Pancreas (tissue), 10 donors: ENCODE measurements around the gene LIG1. TPM values are rescaled to one million over a fixed set of nuclear protein-coding genes. Genes with fewer than 3 reads are reported as not detected.

Source experiments
- ATAC-seq, 4 donors: fragments of 200-7000 bp; cut with Tn5 transposase; one replicate each; pipeline versions ENCODE4 v1.8.0 to v1.9.1; 2020; ENCODE audit warnings: mild to moderate bottlenecking in 4 of 4, moderate library complexity in 4 of 4
- DNase-seq, 6 donors: peaks; one replicate each; pipeline ENCODE4 v3.0.0-alpha.2; 2020
- FAIRE-seq: peaks from 2 replicates; lab custom pipeline; 2012; peaks lifted over from hg19 to GRCh38; lab: Jason Lieb, UNC
- H3K27ac ChIP-seq, 4 donors: fragments of 200-600 bp; sonication (generic); 1 replicate in 3 of 4; 2 replicates in 1 of 4; pipeline versions ENCODE4 v1.5.0 to v1.8.0; 2020
- H3K27me3 ChIP-seq, 4 donors: fragments of 200-600 bp; one replicate each; pipeline ENCODE4 v1.8.0; 2021
- H3K36me3 ChIP-seq, 3 donors: fragments of 200-600 bp; sonication (generic) in 1 of 3; one replicate each; pipeline versions ENCODE4 v1.5.0 to v1.8.0; 2020 to 2021
- H3K4me1 ChIP-seq, 3 donors: fragments of 200-600 bp; one replicate each; pipeline ENCODE4 v1.8.0; 2021
- H3K4me3 ChIP-seq, 4 donors: fragments of 200-600 bp; sonication (generic) in 2 of 4; one replicate each; pipeline versions ENCODE4 v1.5.0 to v1.8.0; 2020 to 2021
- H3K9me3 ChIP-seq, 4 donors: fragments of 200-600 bp; one replicate each; pipeline ENCODE4 v1.8.0; 2021
- CTCF ChIP-seq, 4 donors: fragments of 200-600 bp; sonication (generic) in 3 of 4; IDR thresholded peaks; one replicate each; pipeline versions ENCODE4 v1.5.0 to v1.8.0; 2021; ENCODE audit warnings: antibody characterized with exemption in 4 of 4
- WGBS, 2 donors: extraction: QIAGEN DNeasy Blood & Tissue Kit; methylation state at CpG; one replicate each; pipeline ENCODE4 v1.1.7; 2013; 5-methylcytosine and 5-hydroxymethylcytosine counted together
- intact Hi-C, 3 donors: fragments of 100-400 bp; cut with DNase I; formaldehyde crosslinking; loops; one replicate each; pipeline versions ENCODE4 v1.11.1 to v1.14.2; 2022
- polyA plus RNA-seq, 2 donors: library from polyadenylated mRNA; stranded (reverse); fragments of 200-250 nt; gene quantifications; one replicate each; pipeline ENCODE4 v1.2.3, GENCODE V29; 2013
- total RNA-seq, 6 donors: library from RNA; stranded (reverse); fragmentation: NEBNext Ultra II Directional in 4 of 6; extraction: Animal tissue kit (Norgen Biotek cat#: 25700) in 4 of 6; gene quantifications; one replicate each; pipeline versions ENCODE4 v1.2.1 to v1.2.4, GENCODE V29; 2021 to 2023
- donor health status: healthy with polysubstance abuse.
- donor health status: DM: no; HTN: no; CAD: no; lungs with moderate emphysema.
- donor health status: DM: no; HTN: no; CAD: no.
- donor health status: control.
- donor health status: control.
- donor health status: Bipolar disorder and iron deficiency.
- donor health status: DM: yes; HTN: yes; CAD: no.
- donor health status: DM: no; HTN: no; CAD: no.
- donor health status: DM: no; HTN: no; CAD: no.
- donor health status: DM: yes; HTN: yes; CAD: no.

LIG1 gene
- total and polyA plus RNA-seq, 8 donors: 10.1 to 78.8 (median 21.0) TPM

GRCh38 chr19:48069435-48069834, 100.7 kb downstream of the LIG1 start:
- no peak for ATAC-seq
- WGBS, 2 donors: 53 to 65% methylated on average over 2 of the region's 2 CpGs
- no peak overlapping the region for H3K27ac ChIP-seq
- no peak for FAIRE-seq
- no peaks in the 10 kb centered on the region for H3K36me3 ChIP-seq
- TF ChIP-seq CTCF (IDR thresholded peaks at IDR 0.05): no peak
- no peak overlapping the region for H3K4me3 ChIP-seq
- H3K4me1 ChIP-seq: no peaks in the 10 kb centered on the region
- H3K27me3 ChIP-seq: no peaks in the 10 kb centered on the region
- intact Hi-C loops: loop anchor here in 1 of 3 donors (2.0 kb wide), 1 partner anchor 21 kb away; no protein-coding TSS in a partner anchor
- no peak for DNase-seq
- no peaks in the 10 kb centered on the region for H3K9me3 ChIP-seq

Other genes starting within 250 kb of the LIG1 start
- gene BSPH1, start 178.2 kb downstream of the LIG1 start, total RNA-seq: not detected
- not detected for gene BSPH1, start 178.2 kb downstream of the LIG1 start, polyA plus RNA-seq
- not detected for gene ELSPBP1, start 175.7 kb downstream of the LIG1 start, total RNA-seq
- gene ELSPBP1, start 175.7 kb downstream of the LIG1 start, polyA plus RNA-seq: not detected
- not detected for gene CABP5, start 126.3 kb downstream of the LIG1 start, total RNA-seq
- not detected for gene CABP5, start 126.3 kb downstream of the LIG1 start, polyA plus RNA-seq
- gene PLA2G4C, start 59.5 kb downstream of the LIG1 start, total RNA-seq: 10 to 100 TPM in 3 of 6 donors, 1 to 10 TPM in 3; 2.9 to 13.6 (median 9.0) TPM
- 10 to 100 TPM; 14.9 to 21.7 TPM for gene PLA2G4C, start 59.5 kb downstream of the LIG1 start, polyA plus RNA-seq
- gene ZSWIM9, start 336 bp upstream of the LIG1 start, total RNA-seq: 1 to 10 TPM; 2.8 to 5.9 (median 4.0) TPM
- 1 to 10 TPM; 3.1 to 4.3 TPM for gene ZSWIM9, start 336 bp upstream of the LIG1 start, polyA plus RNA-seq
- gene CARD8, start 85.6 kb upstream of the LIG1 start, total RNA-seq: 10 to 100 TPM in 5 of 6 donors, 1 to 10 TPM in 1; 8.6 to 26.0 (median 15.1) TPM
- gene CARD8, start 85.6 kb upstream of the LIG1 start, polyA plus RNA-seq: 10 to 100 TPM; 19.4 to 19.8 TPM
- gene ZNF114, start 99.7 kb upstream of the LIG1 start, total RNA-seq: 1 to 10 TPM in 3 of 6 donors, under 1 TPM in 3; 0.16 to 2.0 (median 0.94) TPM
- under 1 TPM; 0.30 to 0.70 TPM for gene ZNF114, start 99.7 kb upstream of the LIG1 start, polyA plus RNA-seq
- 10 to 100 TPM in 2 of 6 donors, 1 to 10 TPM in 4; 2.5 to 14.9 (median 6.4) TPM for gene EMP3, start 155.2 kb upstream of the LIG1 start, total RNA-seq
- gene EMP3, start 155.2 kb upstream of the LIG1 start, polyA plus RNA-seq: 10 to 100 TPM; 17.6 to 23.8 TPM
- gene TMEM143, start 193.6 kb upstream of the LIG1 start, total RNA-seq: 1 to 10 TPM; 3.3 to 7.3 (median 4.4) TPM
- gene TMEM143, start 193.6 kb upstream of the LIG1 start, polyA plus RNA-seq: 10 to 100 TPM in 1 of 2 donors, 1 to 10 TPM in 1; 8.0 to 11.2 TPM
- 1 to 10 TPM in 1 of 6 donors, under 1 TPM in 3, not detected in 2; 0.19 to 1.1 (median 0.25) TPM for gene SYNGR4, start 194.0 kb upstream of the LIG1 start, total RNA-seq
- gene SYNGR4, start 194.0 kb upstream of the LIG1 start, polyA plus RNA-seq: 10 to 100 TPM in 1 of 2 donors, under 1 TPM in 1; 0.91 to 16.4 TPM
- gene KDELR1, start 221.2 kb upstream of the LIG1 start, total RNA-seq: 10 to 100 TPM; 58.7 to 99.0 (median 77.0) TPM
- 100 to 1,000 TPM in 1 of 2 donors, 10 to 100 TPM in 1; 85.4 to 113 TPM for gene KDELR1, start 221.2 kb upstream of the LIG1 start, polyA plus RNA-seq
- gene GRIN2D, start 223.3 kb upstream of the LIG1 start, total RNA-seq: under 1 TPM in 5 of 6 donors, not detected in 1; 0.04 to 0.66 (median 0.26) TPM
- under 1 TPM; 0.19 TPM for gene GRIN2D, start 223.3 kb upstream of the LIG1 start, polyA plus RNA-seq